Measurements from ENCODE around the gene BIRC2.
A peak's percentile ranks its signal among the peaks of the same experiment; 100 is the strongest.

The BIRC2 gene

DNA sequence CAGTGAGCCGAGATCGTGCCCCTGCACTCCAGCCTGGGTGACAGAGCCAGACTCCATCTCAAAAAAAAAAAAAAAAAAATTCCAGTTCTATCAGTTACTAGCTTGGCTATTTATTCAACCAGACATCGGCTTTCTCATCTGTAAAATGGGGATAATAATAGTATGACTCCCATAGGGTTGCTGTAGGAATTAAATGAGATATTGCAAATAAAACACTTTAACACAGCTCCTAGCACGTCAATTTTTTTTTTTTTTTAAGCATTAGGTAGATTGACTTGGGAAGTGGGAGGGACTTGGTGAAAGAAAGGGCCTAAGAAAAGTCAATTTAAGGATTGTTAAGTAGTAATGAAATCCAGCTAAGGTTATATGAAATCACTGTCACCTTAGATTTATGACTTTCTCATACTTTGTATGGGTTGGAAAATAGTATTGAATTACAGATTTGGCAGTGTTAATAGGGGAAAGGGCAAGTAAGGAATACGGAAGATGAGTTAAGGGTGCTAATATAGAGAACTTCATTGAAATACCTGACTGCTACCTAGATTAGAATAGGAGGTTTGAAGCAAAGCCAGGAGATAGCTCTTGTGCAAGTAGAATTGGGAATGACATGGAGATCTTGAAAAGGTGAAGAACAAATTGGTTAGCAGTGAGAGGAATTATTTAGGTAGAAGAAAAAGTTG, 28.8 kb downstream of the BIRC2 start:
- DNase-seq (ENCODE audit: low spot score) = no peak

DNA sequence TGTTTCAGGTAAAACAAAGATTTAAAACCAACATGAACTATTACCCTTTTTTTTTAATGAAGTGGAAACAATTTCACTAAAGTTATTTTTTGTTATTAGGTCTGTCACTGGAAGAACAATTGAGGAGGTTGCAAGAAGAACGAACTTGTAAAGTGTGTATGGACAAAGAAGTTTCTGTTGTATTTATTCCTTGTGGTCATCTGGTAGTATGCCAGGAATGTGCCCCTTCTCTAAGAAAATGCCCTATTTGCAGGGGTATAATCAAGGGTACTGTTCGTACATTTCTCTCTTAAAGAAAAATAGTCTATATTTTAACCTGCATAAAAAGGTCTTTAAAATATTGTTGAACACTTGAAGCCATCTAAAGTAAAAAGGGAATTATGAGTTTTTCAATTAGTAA, 30.9 kb downstream of the BIRC2 start:
- DNase-seq (ENCODE audit: low spot score) = no peak

DNA sequence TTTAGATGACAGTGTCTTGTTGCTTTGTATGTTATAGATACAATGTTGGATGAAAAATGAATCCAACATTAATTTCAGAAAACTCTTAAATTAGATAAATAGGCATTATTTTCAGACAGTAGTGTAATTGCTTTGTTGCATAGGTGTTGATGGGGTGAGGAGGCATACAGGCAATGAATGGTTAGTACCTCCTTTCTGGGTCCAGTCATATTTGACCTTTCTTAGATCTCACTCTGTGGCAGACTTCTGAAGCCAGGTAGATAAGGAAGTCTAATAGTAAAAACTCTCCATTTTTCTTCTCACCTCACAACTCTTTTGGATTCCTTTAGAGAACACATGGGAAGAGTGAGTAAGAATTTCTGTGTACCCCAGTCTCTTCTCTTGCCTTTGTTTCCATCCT, 31.8 kb downstream of the BIRC2 start:
- DNase-seq (ENCODE audit: low spot score) = no peak

DNA sequence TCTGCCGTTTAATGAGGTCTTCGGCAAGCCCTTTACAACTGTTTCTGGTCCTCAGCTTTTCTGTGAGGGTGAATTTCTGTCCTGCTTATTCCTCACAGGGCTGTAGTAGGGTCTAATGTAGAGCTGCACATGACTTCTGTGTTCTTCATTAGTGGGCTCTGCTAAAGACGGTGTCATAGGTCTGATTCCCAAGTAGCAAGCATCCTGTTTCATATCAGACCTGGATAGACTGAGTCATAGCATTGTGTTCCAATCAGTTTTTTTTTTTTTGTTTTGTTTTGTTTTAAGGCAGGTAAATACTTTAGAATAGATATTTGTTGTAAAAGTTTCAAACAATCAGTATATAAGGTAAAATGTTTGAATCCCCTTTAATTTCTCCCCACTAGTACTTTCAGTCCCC, 35.4 kb downstream of the BIRC2 start:
- no peak for DNase-seq (ENCODE audit: low spot score)

DNA sequence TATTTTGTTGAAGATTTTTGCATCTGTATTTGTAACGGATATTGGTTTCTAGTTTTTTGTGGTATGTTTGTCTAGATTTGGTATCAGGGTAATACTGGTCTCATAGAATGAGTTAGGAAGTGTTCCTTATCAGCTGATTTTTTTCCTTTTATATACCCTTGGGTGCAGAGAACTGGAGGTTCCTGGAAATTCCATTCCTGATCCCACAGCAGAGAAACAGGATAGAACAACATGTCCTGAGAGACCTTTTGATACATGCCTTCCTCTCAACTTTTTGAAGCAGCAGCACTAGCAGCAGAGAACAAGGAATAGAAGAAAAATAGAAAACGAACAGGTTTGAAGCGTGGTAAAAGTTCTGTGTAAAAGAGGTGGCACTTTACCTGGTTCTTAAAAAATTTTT, 36.8 kb downstream of the BIRC2 start:
- DNase-seq (ENCODE audit: low spot score) = no peak

DNA sequence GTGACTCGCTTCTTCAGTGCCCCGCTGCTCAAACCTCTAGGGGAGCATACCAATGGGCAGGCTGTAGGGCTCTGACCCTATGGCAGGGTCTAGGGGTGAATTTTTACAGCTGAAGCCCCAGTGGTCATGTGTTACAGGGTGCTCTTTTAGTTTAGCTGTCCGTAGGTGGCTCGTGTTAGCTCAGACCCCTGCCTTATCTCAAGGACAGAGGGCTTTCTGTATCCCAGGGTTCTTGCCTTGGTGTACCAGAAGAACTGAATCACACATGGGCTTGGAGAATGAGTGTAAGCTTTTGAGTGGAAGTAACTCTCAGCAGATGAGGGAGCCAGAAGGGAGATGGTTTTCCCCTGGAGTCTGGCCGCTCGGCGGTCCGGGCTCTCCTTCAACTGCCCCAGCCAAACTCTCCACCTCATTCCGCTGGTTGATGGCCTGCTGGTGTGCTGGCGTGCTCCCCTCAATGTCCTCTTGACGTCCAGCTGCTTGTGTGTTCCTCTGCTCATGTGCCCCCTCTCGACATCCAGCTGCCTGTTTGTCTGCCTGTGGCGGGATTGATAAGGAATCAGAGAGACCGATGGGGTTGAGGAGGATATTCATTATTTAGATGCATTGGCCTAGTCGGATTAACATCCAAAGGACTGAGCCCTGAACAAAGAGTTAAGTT, 37.5 kb downstream of the BIRC2 start:
- no peak for DNase-seq (ENCODE audit: low spot score)

DNA sequence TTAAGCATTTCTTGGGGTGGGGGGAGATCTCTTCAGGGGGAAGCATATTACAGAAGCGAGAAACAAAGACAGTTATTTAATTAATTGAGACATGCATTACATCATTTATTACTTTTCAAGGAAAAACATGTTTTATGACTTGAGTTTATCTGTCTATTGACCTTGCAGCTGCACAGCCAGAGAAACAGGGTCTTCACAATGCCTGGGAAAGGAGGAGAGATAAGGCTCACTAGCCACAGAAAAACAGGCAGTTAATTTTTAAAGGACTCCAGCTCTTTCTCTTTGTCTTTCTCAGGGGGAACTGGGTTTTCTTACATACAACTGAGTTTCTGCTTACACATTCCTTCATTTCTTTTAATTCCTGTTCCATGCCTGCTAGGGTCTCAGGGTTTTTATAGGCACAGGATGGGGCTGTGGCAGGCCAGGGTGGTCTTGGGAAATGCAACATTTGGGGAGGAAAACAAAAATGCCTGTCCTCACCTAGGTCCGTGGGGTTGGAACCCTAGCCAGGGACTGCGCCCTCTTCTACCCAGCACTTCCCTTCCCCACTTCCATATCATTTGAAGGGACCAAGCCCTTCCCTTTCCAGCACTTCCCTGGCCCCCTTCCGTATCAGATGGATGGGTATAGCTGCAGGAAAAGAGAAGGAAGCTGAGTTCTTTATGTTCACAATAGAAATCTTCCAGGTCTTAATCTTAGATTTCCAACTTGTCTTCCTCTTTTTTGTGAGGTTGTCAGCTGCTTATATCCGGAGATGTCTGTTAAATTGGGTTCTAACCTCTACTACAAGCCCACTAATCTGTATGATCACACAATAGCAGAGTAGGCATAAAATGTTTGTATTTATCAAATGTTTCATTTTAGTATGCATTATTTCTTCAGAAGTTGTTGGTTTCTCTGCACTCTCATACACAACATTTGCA, 38.3 kb downstream of the BIRC2 start:
- DNase-seq (ENCODE audit: low spot score) = no peak

DNA sequence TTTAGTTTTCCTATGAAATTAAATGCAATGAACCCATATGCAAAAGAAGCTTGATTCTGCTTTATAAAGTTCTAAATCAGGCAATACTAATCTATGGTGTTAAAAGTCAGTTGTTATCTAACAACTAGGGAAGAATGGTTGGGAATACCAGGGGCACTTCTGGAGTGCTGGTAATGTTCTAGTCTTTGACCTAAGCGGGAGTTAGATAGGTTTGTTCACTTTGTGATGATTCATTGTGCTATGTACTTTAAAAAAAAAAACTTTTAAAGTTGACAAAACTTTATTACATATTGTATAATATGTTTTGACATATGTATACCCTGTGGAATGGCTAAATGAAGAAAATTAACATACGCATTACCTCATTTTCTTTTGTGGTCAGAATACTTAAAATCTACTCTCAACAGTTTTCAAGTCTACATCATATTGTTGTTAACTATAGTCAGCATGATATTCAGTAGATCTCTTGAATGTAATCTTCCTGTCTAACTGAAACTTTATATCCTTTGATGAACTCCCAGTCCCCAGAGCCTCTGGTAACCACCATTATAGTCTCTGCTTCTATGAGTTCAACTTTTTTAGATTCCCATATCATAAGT, 39.2 kb downstream of the BIRC2 start:
- no peak for DNase-seq (ENCODE audit: low spot score)

DNA sequence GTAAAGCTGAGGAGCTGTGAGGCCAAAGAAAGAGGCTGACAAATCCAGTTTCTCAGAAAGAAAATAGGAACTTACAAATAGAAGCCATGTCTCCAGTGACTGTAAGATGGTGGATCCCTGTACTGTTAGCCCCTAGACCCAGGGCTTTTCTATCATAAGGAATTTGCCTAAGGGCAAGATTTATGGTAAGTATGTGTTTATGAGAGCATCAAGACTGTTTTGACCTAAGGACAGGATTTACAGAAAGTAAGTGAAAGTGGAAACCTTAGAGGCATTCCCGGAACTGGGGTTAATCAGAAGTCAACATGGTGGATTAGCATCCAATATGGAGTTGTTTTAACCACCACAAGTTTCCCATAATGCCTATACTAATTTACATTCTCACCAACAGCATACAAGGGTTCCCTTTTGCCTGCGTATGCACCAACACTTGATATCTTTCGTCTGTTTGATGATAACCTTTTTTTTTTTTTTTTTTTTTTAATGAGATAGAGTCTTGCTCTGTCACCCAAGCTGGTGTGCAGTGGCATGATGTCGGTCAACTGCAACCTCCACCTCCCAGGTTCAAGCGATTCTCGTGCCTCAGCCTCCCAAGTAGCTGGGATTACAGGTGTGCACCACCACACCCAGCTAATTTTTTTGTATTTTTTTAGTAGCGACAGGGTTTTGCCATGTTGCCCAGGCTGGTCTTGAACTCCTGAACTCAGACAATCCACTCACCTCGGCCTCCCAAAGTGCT, 40.2 kb downstream of the BIRC2 start:
- DNase-seq (ENCODE audit: low spot score) = no peak

DNA sequence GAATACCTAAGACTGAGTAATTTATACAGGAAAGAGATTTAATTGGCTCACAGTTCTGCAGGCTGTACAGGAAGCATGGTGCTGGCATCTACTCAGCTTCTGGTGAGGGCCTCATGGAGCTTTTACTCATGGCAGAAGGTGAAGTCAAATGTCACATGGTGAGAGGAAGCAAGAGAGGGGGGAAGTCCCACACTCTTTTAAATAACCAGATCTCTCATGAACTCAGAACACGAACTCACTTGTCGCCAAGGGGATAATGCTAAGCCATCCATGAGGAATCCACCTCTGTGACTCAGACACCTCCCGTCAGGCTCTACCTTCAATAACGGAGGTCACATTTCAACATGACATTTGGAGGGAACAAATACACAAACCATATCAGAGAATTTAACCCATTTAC, 42.2 kb downstream of the BIRC2 start:
- no peak for DNase-seq (ENCODE audit: low spot score)

DNA sequence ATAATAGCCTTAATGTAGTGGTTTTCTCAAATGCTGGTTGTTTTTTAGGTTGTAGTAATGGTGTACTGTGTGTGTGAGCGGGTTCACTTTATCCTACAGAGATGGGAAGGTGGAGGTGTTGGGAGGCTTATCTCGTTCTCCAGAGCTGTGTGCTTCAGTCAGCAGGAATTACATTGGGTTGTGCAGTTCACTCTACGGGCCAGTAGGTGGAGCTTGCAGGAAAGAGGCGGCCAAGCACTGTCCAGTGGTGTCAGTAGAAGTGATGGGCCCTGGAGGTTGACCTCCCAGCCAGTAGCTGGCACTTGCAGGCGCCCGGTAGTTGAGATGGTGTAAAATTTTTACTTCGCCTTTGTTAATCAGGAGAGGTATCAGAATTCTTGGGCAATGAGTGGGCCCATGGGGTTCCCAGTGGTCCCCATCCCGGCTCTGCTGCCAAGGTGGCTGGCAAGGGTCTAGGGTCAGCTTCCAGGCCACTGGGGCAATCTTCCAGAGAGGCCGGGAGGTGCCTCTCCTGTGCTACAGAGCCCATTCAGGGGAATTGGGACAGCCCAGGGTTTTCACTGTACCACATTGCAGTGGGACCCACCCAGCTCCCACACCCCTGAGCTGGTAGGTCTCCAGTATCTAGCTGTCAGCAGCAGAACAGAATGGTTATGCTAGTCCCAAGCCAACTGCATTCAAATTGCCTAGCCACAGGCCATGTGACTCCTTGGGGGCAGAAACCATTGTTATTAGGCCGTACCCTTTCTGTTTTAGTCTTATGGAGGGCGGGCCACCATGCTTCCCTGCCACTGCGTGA, 43.9 kb downstream of the BIRC2 start:
- DNase-seq (ENCODE audit: low spot score) = peak; percentile 76

DNA sequence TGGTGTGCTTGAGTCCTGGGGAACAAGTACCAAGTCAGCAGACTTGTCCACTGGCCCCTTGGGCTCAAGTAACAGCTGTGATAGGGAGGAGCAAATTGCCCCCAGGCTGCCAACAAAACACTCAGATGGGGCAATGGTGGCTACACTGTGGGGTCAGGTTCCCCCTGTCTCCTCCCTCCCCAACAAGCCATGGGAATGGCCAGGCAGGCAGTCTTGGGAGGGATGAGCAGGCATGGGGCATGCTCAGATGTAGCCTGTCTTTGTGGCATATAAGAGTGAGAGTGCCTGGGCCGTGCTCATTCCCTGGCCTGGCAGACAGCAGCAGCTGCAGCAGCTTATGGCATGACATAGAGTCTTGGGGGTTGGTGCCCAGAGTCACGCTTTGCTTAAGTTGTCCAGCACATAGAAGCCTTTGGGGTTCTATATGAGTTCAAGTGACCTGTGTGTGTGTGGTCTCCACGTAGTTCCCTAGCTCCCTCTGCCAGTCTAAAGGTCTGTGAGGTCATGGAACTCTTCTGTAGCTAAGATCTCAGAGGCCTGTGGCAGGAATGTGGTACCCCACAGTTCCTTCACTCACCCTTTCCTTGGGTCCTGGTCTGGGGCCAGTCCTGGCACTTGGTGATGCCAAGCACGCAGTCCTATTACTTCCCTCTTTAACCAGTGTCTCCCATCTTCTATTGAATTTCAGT, 44.7 kb downstream of the BIRC2 start:
- no peak for DNase-seq (ENCODE audit: low spot score)

DNA sequence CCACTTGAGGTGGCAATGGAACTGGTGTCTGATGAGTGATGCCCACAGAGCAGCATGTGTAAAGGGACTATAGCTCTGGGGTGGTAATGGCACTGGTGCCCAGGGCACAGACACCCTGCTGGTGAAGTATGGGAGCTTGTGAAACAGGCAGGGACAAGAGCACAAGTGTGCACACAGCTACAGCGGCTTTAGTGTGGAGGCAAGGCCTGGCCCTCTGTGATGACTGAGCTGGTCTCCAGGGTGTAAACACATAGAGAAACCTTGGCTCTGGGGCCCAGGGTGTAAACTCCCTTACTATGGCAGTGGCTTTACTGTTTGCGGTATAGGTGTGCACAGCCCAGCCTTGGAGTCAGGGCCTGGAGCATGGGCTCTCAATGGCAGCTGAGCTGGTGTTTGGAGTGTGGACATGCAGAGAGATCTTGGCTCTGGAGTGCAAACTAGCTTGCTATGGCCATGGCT, 46.3 kb downstream of the BIRC2 start:
- DNase-seq (ENCODE audit: low spot score) = no peak

DNA sequence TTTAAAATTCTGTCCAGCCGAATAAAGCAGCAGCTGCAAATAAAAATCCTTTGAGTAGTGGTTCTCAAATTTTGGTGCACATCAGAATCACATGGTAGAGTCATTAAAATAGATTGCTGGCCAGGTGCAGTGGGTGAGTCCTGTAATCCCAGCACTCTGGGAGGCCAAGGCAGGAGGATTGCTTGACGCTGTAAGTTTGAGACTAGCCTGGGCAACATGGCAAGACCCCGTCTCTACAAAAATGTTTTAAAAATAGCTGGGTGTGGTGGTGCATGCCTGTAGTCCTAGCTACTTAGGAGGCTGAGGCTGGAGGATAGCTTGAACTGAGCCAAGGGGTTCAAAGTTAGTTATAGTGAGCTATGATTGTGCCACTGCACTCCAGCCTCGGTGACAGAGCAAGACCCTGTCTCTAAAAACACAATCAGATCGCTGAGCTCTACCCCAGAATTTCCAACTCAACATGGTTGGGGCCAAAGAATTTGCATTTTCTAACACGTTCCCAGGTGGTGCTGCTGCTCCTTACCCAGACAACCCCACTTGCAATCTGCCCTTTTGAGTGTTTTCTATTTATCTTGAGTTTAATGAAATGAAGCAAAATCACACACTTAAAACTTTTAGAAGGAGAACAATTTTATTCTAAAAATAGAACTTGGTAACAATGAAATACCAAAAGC, 48.8 kb downstream of the BIRC2 start:
- DNase-seq (ENCODE audit: low spot score) = no peak

DNA sequence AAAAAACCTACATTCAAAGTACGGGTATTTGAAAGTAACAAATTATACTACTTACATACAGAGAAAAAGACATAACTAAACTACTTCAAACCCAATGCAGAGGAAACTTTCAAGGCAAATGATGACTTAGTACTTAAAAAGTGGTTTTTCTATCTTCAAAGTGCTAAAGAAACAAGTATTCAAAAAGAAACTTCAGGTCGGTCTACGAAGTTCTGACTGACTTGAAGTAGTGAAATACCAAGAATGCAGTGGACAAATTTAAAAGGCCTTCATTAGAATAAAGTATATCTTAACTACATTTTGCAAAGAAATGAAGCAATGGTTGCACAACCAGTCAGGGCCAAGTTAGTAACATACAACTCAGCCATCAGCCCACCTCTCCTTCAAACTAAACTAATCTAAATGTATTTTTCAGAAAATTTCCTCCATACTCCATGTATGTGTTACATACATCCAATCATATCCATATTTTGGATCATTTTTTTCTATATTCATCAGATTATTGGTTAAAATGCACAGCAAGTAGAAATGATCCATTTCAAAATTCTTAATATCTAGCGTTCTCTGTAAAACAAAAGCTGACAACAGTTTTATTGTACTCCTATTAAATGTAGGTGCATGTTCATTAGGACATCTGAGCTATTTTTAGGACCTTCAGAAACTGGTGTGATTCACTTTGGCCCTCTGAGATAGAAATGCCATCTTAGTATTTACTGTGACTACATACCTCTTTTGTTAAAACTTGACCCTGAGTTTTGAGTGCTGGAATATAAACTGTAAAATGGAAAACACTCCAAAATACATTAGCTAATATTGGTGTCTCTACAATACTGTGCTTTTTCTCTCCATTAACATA, 49.9 kb downstream of the BIRC2 start:
- DNase-seq (ENCODE audit: low spot score) = no peak

DNA sequence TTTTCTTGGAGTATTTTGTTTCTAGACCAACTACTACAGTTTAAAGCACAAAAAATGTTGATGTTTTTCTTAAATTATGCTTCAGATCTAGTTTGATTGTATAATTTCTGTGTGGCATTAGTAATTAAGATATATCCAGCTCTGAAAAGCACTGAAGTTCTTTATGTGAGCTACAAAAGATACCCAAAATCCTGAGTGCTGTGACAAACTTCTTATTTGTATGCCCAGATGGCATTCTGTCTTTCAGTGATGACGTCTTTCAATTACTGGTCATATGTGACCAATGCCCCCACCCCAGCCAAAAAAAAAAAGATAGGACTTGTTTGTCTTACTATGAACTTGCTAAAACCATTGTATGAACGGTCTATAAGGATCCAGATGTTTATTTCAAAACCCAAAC, 51.3 kb downstream of the BIRC2 start:
- DNase-seq (ENCODE audit: low spot score) = no peak

DNA sequence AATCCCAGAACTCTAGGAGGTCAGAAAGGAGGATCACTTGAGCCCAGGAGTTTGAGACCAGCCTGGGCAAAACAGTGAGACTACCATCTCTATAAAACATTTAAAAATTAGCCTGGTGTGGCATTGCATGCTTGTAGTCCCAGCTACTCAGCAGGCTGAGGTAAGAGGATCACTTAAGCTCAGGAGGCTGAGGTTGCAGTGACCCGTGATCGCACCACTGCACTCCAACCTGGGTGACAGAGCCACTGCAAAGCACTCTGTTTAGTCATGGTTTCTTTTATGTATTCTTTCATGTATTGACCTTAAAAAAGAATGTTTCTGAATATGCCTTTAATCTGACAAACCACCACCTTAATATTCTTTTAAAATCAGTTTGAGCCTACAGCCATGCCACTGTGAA, 52.2 kb downstream of the BIRC2 start:
- DNase-seq (ENCODE audit: low spot score) = no peak

DNA sequence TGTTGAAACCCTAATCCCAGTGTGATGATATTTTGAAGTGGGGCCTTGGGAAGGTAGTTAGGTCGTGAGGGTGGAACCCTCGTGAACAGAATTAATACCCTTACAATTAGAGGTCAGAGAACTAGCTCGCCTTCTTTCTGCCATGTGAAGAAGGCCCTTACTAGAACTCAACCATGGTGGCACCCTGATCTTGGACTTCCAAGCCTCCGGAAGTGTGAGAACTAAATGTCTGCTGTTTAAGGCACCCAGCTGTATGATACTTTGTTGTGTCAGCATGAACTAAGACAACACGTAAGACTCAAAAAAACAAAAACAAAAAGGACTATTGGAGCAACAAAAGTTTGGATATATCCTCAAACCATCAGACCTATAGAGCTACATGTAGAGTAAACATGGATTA, 53.6 kb downstream of the BIRC2 start:
- DNase-seq (ENCODE audit: low spot score) = no peak

DNA sequence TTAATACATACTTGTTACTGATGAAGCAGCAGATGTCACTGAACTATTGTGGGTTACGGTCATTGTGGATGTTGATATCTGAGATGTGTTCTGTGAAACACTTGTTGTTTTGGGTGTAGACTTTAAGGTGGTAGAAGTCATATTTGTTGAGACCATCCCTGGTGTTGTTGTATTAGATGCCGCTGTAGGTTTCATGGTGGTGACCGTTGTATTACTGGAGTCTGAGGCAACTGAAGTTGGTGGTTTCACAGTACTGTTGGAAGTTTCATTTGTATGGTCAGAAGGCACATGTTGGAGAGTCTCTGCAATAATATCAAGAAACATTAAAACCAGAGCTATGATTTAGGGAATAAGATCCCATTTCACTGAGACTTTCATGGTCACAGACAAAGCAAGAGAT, 54.9 kb downstream of the BIRC2 start:
- DNase-seq (ENCODE audit: low spot score) = no peak
